WERI-Rb-1 (cell line): Measurements from ENCODE around the gene FPR1.

Experiments
- DNase-seq: peaks from one replicate; pipeline ENCODE4 v3.0.0-alpha.2; 2020
- H3K27ac ChIP-seq: fragments of 250-450 bp; sonication (Bioruptor Pico); 2 replicates; pipeline ENCODE4 v1.5.1; 2020; ENCODE audit warnings: mild to moderate bottlenecking, moderate library complexity
- H3K27me3 ChIP-seq: fragments of 250-450 bp; sonication (Bioruptor Pico); 2 replicates; pipeline ENCODE4 v1.5.1; 2021; ENCODE audit warnings: mild to moderate bottlenecking, low read depth, moderate library complexity; ENCODE audit not compliant: insufficient read depth, severe bottlenecking
- H3K36me3 ChIP-seq: fragments of 250-450 bp; sonication (Bioruptor Pico); 2 replicates; pipeline ENCODE4 v1.5.1; 2020; ENCODE audit warnings: mild to moderate bottlenecking, moderate library complexity
- H3K4me3 ChIP-seq: 2 replicates; pipeline ENCODE4 v1.5.1; 2011; ENCODE audit warnings: low read depth, mild to moderate bottlenecking, control low read depth, low read length
- H3K9me3 ChIP-seq: fragments of 250-450 bp; sonication (Bioruptor Pico); 2 replicates; pipeline ENCODE4 v1.5.1; 2021; ENCODE audit warnings: mild to moderate bottlenecking, moderate library complexity; ENCODE audit not compliant: severe bottlenecking
- CTCF ChIP-seq: IDR thresholded peaks from 2 replicates; pipeline ENCODE4 v1.5.1; 2011; ENCODE audit warnings: low read depth, mild to moderate bottlenecking, control low read depth, inconsistent platforms, low read length

The FPR1 gene

GRCh38 chr19:51797480-51797879, 45.8 kb upstream of the FPR1 start:
- H3K27ac ChIP-seq: no peak overlapping the region
- H3K4me3 ChIP-seq: no peak overlapping the region
- no peaks in the 10 kb centered on the region for H3K36me3 ChIP-seq
- peaks cover 82% of the 10 kb centered on the region for H3K27me3 ChIP-seq
- DNase-seq: no peak
- H3K9me3 ChIP-seq: peaks cover 3% of the 10 kb centered on the region
- TF ChIP-seq CTCF: no peak

GRCh38 chr19:51796195-51796679, 44.6 kb upstream of the FPR1 start:
- no peaks in the 10 kb centered on the region for H3K36me3 ChIP-seq
- H3K9me3 ChIP-seq: peaks cover 3% of the 10 kb centered on the region
- H3K27ac ChIP-seq: no peak overlapping the region
- TF ChIP-seq CTCF: no peak
- DNase-seq: no peak
- no peak overlapping the region for H3K4me3 ChIP-seq
- peaks cover 75% of the 10 kb centered on the region for H3K27me3 ChIP-seq

- peaks cover 72% of the 10 kb centered on the region for H3K27me3 ChIP-seq
- no peak for TF ChIP-seq CTCF
- H3K27ac ChIP-seq: no peak within 1 kb of the TSS
- no peaks in the 10 kb centered on the region for H3K36me3 ChIP-seq
- no peak within 1 kb of the TSS for H3K4me3 ChIP-seq
- peaks cover 3% of the 10 kb centered on the region for H3K9me3 ChIP-seq
- no peak for DNase-seq
Measured at GRCh38 chr19:51794885-51795490, 43.3 kb upstream of the FPR1 start, which contains the start of gene FPR3. FPR3 (plus strand) TSS chr19:51795157; CDS start chr19:51823749, 28,592 bp downstream.

- Histone ChIP-seq H3K36me3 (no peaks in the 10 kb centered on the region), H3K27ac (no peak overlapping the region), H3K9me3 (peaks cover 5% of the 10 kb centered on the region), H3K4me3 (no peak overlapping the region), H3K27me3 (peaks cover 71% of the 10 kb centered on the region)
- no peak for DNase-seq
- TF ChIP-seq CTCF: no peak
Measured at GRCh38 chr19:51793994-51794393, 42.3 kb upstream of the FPR1 start.

GRCh38 chr19:51792932-51793331, 41.3 kb upstream of the FPR1 start:
- DNase-seq: no peak
- no peak for TF ChIP-seq CTCF
- H3K36me3 ChIP-seq: no peaks in the 10 kb centered on the region
- H3K9me3 ChIP-seq: peaks cover 5% of the 10 kb centered on the region
- H3K4me3 ChIP-seq: no peak overlapping the region
- peaks cover 67% of the 10 kb centered on the region for H3K27me3 ChIP-seq
- no peak overlapping the region for H3K27ac ChIP-seq
